Activated CD8-positive, alpha-beta memory T cell treated with anti-CD3 and anti-CD28 coated beads, Interleukin-2, amount 50 U/mL, for 1 hour (primary cell): ENCODE data around the gene NCKAP5.
"Not testable (repeated sequence)": the region's sequence is repeated elsewhere in the genome, so short reads cannot be mapped to it uniquely, and the experiment has no call there.

ENCODE experiments used
- DNase-seq: peaks from one replicate; pipeline ENCODE4 v3.0.0-alpha.2; 2020; ENCODE audit errors: extremely low read depth

The NCKAP5 gene

DNA sequence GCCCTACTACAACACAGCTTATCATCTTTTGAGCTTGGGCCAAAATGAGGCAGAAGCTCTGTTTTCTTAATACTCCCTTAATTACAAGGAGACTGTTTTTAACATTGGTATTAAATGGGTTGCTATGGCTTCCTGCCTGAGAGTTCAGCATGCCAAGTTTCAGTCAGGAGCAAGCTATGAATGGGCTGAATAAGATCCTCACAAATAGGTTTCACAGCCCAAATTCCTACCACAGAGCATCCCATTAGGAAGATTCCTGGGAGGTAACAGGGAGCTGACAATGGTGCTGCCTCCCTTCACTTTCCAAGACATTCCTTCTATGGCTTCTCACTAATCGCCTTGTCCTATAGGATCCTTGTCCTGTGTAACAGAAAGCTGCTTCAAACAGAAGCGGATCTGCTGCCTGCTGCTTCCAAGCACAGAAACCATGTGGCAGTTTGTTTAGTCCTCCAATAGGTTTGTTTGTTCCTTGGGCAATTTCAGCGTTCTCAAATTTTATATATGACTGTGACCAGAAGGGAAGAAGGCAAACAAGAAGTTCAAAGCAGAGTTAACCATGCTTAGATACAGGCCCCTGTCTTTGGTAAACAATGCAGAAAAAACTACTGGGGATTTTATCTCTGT lies 70.9 kb downstream of the NCKAP5 start:
- DNase-seq: no peak

DNA sequence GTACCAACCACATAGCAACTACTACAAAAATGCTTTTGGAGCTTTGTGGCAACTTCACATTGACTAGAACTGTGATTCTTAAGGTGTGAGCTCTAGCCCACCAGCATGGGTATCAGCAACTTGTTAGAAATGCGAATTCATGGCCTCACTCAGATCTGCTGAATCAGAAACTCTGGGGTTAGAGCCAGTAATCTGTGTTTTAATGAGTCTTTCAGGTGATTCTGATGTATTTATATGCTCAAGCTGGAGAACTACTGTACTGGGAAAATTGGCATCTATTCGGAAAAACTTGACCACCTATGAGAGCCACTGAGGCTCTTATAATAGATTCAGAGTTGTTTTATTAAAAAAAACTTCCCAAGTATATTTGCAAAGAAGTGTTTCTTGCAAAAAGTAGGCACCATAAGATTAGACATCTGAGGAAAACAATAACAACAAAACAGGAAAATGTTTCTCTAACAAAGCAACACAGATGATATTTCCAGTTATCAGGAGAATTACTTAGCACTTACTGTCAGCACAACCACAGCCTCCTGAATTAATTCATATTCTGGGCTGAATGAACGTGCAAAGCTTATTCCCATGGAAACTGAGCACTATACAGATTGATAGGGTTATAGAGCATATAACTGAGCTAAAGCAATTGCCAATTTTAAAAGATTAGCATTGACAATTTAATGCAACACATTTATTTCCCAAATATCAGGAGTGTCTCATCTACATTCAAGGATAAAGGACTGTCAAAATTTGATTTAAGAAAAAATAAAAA lies 71.6 kb downstream of the NCKAP5 start:
- DNase-seq: no peak

DNA sequence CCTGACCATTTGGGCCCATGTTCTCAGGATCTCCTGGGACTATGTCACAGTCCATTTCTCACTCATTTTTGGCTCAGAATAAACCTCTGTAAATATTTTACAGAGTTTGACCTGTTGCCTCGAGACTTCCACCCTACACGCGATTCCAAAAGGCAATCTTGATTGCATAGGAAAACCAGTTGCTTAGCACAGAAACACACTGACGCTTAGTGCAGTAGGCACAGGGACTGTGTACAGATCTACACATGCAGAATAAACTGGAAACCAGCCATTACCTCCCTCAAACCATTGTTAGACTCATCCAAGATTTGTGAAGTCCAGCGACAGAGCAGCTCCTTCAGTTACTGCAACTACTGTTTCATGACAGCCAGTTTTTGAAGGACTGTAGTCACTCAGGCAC lies 73.0 kb downstream of the NCKAP5 start:
- DNase-seq: no peak

DNA sequence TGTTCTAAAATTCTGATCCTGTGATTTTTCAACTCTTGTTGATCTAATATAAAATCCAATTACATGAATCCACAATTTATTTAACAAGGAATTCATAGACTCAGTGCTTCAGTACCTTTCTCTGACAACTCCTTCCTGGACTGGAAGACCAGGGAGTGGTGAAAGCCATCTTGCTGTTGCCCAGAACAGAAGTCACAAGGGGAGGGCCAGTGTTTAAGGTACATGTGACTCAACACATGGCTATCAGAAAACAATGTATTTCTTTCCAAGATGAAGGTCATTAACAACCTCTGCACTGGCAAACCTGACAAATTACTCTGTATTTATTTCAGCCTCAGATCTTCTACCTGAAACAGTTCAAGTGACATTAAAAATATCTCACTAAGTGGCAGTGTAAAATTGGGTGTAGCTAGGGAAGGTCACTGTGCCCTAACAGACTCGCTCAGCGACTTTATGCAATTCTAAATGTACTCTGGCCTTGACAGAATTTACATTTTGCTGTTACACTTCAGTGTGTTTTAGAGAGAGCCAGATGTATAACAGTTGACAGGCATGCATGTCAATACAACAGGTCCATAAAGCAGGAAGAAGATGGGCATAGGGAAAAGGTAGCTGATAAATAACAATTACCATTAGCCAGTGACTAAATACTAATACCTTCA lies 75.4 kb downstream of the NCKAP5 start:
- DNase-seq: no peak

DNA sequence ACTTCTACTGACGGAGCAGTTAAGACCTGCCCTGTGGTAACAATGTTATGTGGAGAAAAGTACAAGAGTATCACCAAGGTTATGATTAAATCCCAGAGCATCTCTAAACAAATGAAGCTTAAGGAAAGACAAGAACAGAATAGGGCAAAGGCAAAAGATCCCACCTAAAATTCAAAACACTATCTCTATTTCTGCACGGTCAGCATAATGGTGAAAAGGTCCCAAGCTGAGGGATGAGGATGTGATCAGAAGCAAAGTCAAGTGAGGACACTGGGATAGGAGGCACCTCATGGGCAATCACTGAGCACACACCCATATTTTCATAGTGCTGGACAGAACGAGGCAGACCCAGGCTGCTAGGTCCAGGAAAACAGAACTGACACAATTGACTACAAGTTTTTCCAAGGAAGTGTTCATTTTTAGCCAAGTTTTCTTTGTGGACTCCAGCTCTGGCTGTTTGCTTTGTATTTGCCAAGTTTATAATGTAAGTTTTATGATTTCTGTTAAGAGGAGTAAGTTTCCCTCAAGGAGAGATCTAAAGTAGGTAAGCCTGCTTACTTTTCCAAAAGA lies 77.8 kb downstream of the NCKAP5 start:
- DNase-seq: no peak

DNA sequence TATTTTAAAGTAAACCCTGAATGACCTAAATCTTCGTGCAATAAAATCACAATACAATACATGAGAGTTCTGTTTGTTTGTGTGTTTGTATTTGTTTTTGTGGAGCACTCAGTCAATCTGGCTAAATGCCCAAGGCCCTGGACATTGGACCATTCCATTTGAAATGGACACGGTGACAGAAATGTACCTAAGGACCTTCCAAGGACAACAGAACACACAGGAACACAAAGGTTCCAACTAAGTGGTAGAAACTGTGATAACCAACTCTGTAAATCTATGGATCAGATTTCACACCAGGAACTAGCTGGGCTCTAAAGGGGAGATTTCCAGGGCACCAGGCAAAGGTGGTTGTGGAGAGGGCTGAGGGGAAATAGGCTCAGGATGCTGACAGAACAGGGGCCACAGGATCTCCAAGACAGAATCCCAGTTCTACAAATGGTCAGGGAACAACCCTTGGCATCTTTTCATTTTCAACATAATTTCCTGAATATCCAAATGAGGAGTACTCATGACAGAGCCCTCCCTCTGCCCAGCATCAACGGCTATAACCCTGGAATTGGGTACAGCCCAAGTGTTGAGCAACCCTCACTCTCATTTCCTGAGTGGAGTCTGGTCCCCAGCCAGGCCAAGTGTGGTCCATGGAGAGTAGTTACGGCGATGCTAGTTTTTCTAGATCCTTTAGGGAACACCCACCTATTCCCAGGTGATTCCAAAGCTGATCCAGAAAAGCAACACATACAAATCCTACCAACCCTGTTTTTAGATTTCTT lies 78.4 kb downstream of the NCKAP5 start:
- DNase-seq: no peak

DNA sequence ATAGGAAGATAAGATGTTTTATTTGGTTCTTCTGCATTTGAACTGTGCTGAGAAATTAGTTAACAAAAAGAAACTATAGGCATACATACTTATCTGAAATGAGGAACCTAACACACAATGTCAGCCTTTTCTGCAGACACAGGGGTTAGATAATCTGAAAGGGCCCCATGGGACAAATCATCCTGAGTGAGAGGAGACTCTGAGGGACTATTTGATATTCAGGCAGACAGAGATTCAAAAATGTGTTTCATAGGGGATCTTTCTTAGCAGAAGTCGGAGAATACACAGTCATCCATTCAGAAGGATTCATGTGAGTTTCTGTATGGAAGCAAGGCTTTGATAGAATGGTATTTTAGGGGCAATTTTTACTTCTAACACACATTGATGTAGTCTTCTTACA lies 79.1 kb downstream of the NCKAP5 start:
- DNase-seq: no peak

DNA sequence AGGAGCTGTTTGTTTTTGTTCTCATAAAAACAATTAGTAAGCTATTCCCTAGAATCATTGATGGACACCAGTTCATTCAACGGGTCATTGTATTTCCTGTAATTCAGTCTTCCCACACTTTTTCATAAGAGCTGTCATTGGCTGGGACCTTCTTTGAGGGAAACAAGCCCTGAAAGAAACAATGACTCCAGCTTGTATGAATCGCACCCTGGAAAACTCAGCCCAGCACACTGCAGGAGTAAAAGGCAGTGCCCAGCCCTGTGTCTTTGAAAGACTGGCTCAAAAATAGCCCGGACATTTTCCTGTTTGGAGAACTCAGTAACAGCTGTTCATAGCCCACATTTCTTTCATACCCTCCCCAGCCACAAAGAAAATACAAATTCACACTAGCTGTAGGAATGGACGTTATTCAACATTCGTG lies 81.5 kb downstream of the NCKAP5 start:
- DNase-seq: no peak

DNA sequence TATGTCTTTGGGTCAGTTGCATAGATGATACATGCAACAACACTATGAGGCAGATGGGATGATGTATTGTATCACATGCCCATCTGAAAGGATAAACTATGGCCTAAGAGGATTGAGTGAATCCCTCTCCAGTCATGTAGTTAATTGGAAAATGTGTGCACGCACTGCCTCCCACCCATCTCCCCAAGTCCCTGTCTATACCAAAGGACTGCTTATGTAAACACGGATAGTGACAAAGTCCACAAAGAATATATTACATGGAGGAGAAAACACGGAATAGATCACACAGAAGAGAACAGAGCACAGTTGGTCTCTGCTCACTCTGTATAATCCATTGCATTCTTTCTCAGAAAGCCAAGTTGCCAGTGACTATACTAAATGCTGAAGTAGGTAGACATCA lies 82.4 kb downstream of the NCKAP5 start:
- DNase-seq: no peak

DNA sequence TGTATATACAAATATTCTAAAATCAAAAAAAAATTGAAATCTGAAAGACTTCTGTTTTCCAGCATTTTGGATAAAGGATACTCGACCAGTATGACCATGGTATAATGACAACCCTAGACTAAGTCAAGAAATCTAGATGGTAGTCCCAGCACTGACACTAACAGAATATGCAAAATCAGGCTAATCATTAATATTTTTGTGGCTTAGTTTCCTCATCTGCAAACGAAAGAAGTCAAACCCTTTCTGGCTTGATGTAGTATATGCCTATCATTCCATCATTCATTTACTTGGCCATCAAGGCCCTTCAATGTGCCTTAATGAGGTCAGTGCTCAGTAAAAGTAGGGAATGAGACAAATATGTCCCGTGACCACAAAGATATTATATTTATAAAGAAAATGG lies 83.5 kb downstream of the NCKAP5 start:
- DNase-seq: no peak

DNA sequence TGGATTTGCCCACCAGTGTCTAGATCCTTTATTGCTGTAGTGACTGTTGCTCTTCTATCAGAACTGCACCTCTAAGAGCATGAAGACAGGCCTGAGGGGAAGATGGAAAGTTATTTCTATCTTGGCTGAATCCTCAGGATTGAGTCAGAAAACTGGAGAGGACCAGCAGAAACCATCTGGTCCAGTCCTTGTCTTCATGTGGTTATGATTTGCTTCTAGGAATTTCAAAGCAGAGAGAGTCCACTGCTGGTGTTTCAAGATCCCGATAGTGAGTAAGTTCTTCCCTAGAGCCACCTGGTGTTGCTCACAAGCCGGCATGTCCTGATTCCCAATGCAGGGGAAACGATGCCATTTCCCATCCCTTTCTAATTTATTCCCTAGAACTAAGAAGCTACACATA lies 84.2 kb downstream of the NCKAP5 start:
- no peak for DNase-seq

DNA sequence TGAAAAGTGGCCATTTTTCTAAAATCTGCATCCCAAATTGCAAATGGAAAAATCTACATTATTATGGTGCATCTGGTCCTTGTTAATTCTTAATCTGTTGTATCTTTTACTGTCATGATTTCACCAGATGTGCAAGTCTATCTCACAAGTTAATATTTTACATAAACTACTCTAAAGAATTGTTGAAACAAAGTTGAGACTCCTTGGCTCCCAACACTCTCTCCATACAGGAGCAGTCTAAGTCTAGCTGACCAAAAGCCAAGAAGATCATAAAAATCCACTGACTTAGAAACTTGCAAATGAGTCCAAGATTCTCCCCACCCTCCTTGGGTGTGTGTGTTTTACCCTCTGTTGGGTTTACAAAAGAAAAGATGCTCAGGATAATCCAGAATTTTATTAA lies 85.1 kb downstream of the NCKAP5 start:
- DNase-seq: no peak

DNA sequence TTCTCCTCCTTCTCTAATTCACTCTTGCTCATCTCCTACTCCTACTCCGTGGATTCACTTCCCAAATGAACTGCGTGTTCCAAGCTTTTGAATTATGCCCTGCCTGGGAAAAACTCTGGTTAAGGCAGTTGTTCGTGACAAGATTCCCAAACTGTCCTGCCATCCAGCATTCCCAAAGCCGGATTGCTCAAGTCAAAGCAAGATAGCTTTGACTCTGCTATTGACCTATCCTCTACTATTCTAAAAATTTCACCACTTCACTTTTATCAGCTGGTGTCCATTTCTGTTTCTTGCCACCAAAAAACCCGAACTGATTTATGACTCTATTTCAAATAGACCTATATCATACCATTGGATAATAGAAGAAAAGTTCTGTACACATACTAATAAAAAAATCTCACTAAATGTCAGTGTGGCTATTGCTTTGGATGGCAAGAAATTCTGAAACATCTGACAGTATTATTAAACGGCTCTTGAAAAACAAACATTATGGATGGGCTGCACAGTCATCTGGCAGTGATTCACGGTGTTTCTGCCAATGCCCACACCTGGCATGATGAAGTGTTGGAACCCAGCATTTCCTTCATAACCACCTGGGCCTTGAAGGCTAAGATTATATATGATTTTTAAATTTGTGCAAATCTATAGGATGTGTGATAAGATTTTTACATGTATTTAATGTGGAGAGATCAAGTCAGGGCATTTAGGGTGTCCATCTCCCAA lies 87.4 kb downstream of the NCKAP5 start:
- DNase-seq: no peak

DNA sequence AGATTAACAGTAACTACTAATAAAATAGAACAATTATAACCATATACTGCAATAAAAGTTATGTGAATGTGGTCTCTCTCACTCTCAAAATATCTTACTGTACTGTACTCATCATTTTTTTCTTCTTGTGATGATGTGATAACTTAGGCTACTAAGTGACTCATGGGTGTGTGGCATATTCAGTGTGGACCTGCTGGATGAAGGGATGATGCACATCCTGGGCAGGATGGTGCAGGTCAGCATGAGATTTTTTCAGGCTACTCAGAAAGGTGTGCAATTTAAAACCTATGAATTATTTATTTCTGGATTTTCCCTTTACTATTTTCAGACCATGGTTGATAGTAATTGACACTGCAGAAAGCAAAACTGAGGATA lies 90.7 kb downstream of the NCKAP5 start:
- no peak for DNase-seq

DNA sequence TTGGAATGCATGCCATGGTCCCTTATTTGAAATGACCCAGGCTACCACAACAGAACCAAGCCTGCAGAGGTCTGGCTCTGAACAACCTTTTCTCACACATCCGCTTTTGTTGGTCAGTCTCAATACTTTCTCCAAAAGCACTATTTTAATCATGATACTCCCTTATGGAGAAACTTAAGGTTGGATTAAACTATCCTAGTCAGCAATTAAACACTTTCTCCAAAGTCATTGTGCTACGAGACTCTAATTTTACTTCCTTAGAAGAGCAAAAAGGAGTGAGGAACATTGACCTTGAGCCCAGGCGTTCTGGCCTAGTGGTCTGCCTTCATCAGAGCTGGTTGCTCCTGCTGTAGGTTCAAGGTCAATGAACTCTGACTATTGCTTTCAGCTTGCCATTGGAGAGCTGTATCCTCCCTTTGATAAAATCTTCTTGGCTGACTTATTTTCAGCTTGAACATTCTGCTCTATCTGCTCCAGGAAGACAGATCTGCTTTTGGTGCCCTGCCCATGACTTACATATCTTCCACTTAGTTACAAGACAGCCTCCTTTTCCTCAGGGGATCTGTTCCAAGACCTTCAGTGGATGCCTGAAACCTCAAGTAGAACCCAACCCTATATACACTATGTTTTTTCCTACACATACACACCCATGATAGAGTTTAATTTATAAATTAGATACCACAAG lies 91.2 kb downstream of the NCKAP5 start:
- no peak for DNase-seq

DNA sequence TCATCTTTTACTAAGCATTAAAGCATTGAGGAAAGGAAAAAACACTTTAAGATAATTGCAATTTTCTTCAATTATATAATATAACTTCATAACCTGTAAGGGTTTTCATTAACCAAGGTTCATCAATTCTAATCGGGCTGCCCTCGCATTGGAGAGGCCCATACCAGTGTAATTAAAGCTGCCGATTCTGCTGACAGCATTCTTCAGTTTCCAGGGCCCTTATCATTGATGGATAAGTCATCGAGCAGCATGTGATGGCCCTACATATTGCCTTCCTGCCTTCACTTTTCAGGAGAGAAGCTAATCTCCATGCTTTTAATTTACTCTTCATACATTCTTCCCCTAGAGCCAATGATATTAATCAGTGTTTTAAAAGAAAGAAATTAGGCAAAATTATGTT lies 92.0 kb downstream of the NCKAP5 start:
- no peak for DNase-seq

DNA sequence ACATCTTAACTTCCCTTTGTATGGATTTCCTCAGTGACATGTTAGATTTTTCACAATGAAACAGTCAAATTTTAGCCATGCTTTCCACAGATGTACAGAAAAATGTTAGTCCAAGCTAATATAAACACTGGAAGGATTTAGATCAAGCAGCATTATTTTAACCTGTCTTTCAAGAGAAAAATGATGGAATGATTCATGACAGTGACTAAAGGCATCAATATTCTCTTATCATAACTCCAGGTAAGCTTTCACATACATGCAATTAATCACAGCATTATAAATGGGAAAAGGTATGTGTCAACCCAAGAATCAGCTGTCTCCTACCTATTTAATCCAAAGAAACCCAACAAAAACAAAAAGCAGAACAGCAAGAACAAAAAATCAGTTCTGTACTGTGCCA lies 92.7 kb downstream of the NCKAP5 start:
- no peak for DNase-seq

DNA sequence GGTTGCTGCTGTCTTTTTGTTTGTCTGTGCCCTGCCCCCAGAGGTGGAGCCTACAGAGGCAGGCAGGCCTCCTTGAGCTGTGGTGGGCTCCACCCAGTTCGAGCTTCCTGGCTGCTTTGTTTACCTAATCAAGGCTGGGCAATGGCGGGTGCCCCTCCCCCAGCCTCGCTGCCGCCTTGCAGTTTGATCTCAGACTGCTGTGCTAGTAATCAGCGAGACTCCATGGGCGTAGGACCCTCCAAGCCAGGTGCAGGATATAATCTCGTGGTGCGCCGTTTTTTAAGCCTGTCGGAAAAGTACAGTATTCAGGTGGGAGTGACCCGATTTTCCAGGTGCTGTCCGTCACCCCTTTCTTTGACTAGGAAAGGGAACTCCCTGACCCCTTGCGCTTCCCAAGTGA lies 97.8 kb downstream of the NCKAP5 start:
- not testable (repeated sequence) for DNase-seq

DNA sequence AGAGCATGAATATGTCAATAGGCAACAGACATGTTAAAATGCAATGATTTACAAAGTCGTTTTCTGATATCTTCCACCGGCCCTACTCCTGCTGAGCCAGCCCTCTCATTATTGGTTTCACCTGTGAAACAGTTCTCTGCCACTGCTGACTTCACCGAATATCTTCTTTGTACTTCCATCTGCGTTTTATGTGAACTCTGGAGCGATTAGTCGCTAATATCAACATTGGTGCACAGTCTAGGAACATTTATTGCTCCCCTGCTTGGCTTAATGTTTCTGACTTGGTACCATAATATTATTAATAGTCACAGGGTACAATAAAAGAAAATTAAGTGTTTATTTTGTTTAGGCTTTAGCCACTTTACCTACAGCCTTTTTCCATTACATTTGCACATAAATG lies 105.5 kb downstream of the NCKAP5 start:
- DNase-seq: no peak

DNA sequence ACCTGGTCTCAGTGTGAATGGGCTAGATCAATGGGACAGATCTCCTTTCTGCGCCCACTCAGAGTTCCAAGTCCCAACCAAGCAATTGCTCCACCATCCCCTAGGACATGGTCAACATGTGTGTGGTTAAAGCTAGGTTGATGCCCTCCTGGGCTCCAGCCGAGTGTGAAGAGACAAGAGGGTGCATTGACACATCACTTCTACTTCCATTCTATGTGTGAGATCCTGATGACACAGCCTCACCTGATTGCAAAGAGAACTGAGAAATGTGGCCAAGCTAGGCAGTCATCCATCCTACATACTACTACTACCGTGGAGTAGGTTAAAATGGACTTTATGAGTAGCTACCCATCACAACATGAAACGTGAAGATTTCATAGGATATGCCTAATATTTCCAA lies 106.8 kb downstream of the NCKAP5 start:
- DNase-seq: no peak

DNA sequence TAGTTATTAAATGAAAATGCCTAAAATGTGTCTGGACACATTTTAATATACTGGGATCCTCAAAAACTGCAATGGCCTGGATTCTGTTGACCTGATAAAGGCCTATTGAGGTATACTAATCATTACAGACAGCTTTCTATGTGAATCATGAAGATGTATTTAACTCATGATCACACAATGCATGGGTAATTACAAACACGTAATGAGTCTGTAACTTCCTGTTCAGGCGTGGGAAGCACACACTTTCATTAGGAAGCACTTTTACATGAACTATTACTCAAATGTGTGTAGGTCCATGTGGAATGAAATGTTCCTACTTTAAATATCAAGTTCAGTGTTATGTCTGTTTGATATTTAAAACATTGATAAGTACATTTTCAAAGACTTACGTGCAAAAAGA lies 108.7 kb downstream of the NCKAP5 start:
- DNase-seq: no peak
